HEK293 (cell line): ENCODE data around the gene PBXIP1.

Source experiments
- AEBP2 ChIP-seq: fragments of 450-650 bp; formaldehyde crosslinking; IDR thresholded peaks from 2 replicates; pipeline ENCODE4 v1.5.1; 2016; ENCODE audit warnings: missing biosample characterization, missing genetic modification characterization, borderline replicate concordance
- INSM2 ChIP-seq: fragments of 450-650 bp; formaldehyde crosslinking; IDR thresholded peaks from 2 replicates; pipeline ENCODE4 v1.5.1; 2016; ENCODE audit warnings: missing biosample characterization, missing genetic modification characterization
- KLF10 ChIP-seq: fragments of 450-650 bp; IDR thresholded peaks from 2 replicates; pipeline ENCODE4 v1.5.1; 2018; ENCODE audit warnings: missing biosample characterization, mild to moderate bottlenecking, missing genetic modification characterization
- OSR2 ChIP-seq: fragments of 450-650 bp; formaldehyde crosslinking; IDR thresholded peaks from 2 replicates; pipeline ENCODE4 v1.5.1; 2016; ENCODE audit warnings: missing biosample characterization, missing genetic modification characterization
- PRDM10 ChIP-seq: fragments of 450-650 bp; formaldehyde crosslinking; IDR thresholded peaks from 2 replicates; pipeline ENCODE4 v1.5.1; 2016; ENCODE audit warnings: missing biosample characterization, missing genetic modification characterization
- SCRT1 ChIP-seq: fragments of 450-650 bp; formaldehyde crosslinking; IDR thresholded peaks from 2 replicates; pipeline ENCODE4 v1.5.1; 2016; ENCODE audit warnings: missing biosample characterization, missing genetic modification characterization, borderline replicate concordance
- ZBTB44 ChIP-seq: fragments of 450-650 bp; IDR thresholded peaks from 2 replicates; pipeline ENCODE4 v1.5.1; 2018; ENCODE audit warnings: missing biosample characterization, mild to moderate bottlenecking, missing genetic modification characterization
- ZBTB49 ChIP-seq: fragments of 450-650 bp; formaldehyde crosslinking; IDR thresholded peaks from 2 replicates; pipeline ENCODE4 v1.5.1; 2016; ENCODE audit warnings: missing biosample characterization, missing genetic modification characterization, low read depth
- ZFHX2 ChIP-seq: fragments of 450-650 bp; formaldehyde crosslinking; conservative IDR thresholded peaks from 2 replicates; pipeline ENCODE4 v1.5.1; 2016; ENCODE audit warnings: missing biosample characterization, missing genetic modification characterization
- ZNF112 ChIP-seq: fragments of 450-650 bp; formaldehyde crosslinking; IDR thresholded peaks from 2 replicates; pipeline ENCODE4 v1.5.0; 2017; ENCODE audit warnings: missing biosample characterization, missing genetic modification characterization
- ZNF18 ChIP-seq: fragments of 450-650 bp; formaldehyde crosslinking; IDR thresholded peaks from 2 replicates; pipeline ENCODE4 v1.5.1; 2016; ENCODE audit warnings: missing biosample characterization, missing genetic modification characterization
- ZNF24 ChIP-seq: fragments of 450-650 bp; formaldehyde crosslinking; IDR thresholded peaks from 2 replicates; pipeline ENCODE4 v1.5.1; 2016; ENCODE audit warnings: missing biosample characterization, missing genetic modification characterization
- ZNF398 ChIP-seq: fragments of 450-650 bp; formaldehyde crosslinking; IDR thresholded peaks from 2 replicates; pipeline ENCODE4 v1.5.1; 2017; ENCODE audit warnings: missing biosample characterization, missing genetic modification characterization
- ZNF404 ChIP-seq: fragments of 450-650 bp; formaldehyde crosslinking; IDR thresholded peaks from 2 replicates; pipeline ENCODE4 v1.5.1; 2017; ENCODE audit warnings: missing biosample characterization, missing genetic modification characterization
- ZNF473 ChIP-seq: fragments of 450-650 bp; formaldehyde crosslinking; IDR thresholded peaks from 2 replicates; pipeline ENCODE4 v1.5.1; 2017; ENCODE audit warnings: missing biosample characterization, missing genetic modification characterization
- ZNF513 ChIP-seq: fragments of 450-650 bp; IDR thresholded peaks from 2 replicates; pipeline ENCODE4 v1.5.1; 2018; ENCODE audit warnings: missing biosample characterization, missing genetic modification characterization
- ZNF544 ChIP-seq: fragments of 450-650 bp; formaldehyde crosslinking; IDR thresholded peaks from 2 replicates; pipeline ENCODE4 v1.5.0; 2017; ENCODE audit warnings: missing biosample characterization, missing genetic modification characterization
- ZNF600 ChIP-seq: fragments of 450-650 bp; formaldehyde crosslinking; IDR thresholded peaks from 2 replicates; pipeline ENCODE4 v1.5.1; 2016; ENCODE audit warnings: missing biosample characterization, missing genetic modification characterization
- ZNF629 ChIP-seq: fragments of 450-650 bp; formaldehyde crosslinking; IDR thresholded peaks from 2 replicates; pipeline ENCODE4 v1.5.1; 2017; ENCODE audit warnings: missing biosample characterization, missing genetic modification characterization
- ZNF660 ChIP-seq: fragments of 450-650 bp; IDR thresholded peaks from 2 replicates; pipeline ENCODE4 v1.5.1; 2018; ENCODE audit warnings: missing biosample characterization, mild to moderate bottlenecking, missing genetic modification characterization
- ZNF830 ChIP-seq: fragments of 450-650 bp; IDR thresholded peaks from 2 replicates; pipeline ENCODE4 v1.5.0; 2018; ENCODE audit warnings: missing biosample characterization, missing genetic modification characterization, low read depth, mild to moderate bottlenecking, moderate library complexity
- ZNF837 ChIP-seq: fragments of 450-650 bp; formaldehyde crosslinking; IDR thresholded peaks from 2 replicates; pipeline ENCODE4 v1.5.1; 2016; ENCODE audit warnings: missing biosample characterization, missing genetic modification characterization
- ZSCAN16 ChIP-seq: fragments of 450-650 bp; formaldehyde crosslinking; IDR thresholded peaks from 2 replicates; pipeline ENCODE4 v1.5.1; 2016; ENCODE audit warnings: missing biosample characterization, missing genetic modification characterization

The PBXIP1 gene

GRCh38 chr1:154998818-154999570, 43.1 kb upstream of the PBXIP1 start (continued):
- no peak for TF ChIP-seq INSM2 (tag by site-specific recombination)
- no peak for TF ChIP-seq ZNF830 (tag by site-specific recombination)
- TF ChIP-seq ZNF24 (tag by site-specific recombination) = no peak
- TF ChIP-seq ZNF660 = peak; percentile 53; the same call in 1 of the 2 replicates
- TF ChIP-seq OSR2 (tag by site-specific recombination) = no peak
- no peak for TF ChIP-seq ZNF837
- TF ChIP-seq ZSCAN16 (tag by site-specific recombination) = no peak
- no peak for TF ChIP-seq ZNF473
- no peak for TF ChIP-seq ZNF629 (tag by site-specific recombination)
- no peak for TF ChIP-seq ZNF513
- 0 out of 2 replicates have a peak, but pooled peaks have one; percentile 17 for TF ChIP-seq PRDM10 (tag by site-specific recombination)
- TF ChIP-seq KLF10 (tag by site-specific recombination) = no peak
- no peak for TF ChIP-seq AEBP2 (tag by site-specific recombination)
- TF ChIP-seq ZBTB49 = no peak
- TF ChIP-seq ZBTB44 (tag by site-specific recombination) = no peak
- no peak for TF ChIP-seq ZNF404
- no peak for TF ChIP-seq ZFHX2 (tag by site-specific recombination)
- no peak for TF ChIP-seq ZNF18 (tag by site-specific recombination)
- TF ChIP-seq ZNF112 (tag by site-specific recombination) = no peak
- no peak for TF ChIP-seq ZNF398 (tag by site-specific recombination)
- no peak for TF ChIP-seq SCRT1 (tag by site-specific recombination)
- 0 out of 2 replicates have a peak, but pooled peaks have one; percentile 12 for TF ChIP-seq ZNF600 (tag by site-specific recombination)
- TF ChIP-seq ZNF544 (tag by site-specific recombination) = no peak
